Astrocyte (in vitro differentiated cells and primary cell): ENCODE measurements around the gene PTPN11. TPM values are rescaled to one million over a fixed set of nuclear protein-coding genes. Genes with fewer than 3 reads are reported as not detected.

Experiments used
- total RNA-seq: library from RNA; stranded (reverse); gene quantifications from 2 replicates; pipeline ENCODE4 v1.2.1, GENCODE V29; 2021

The PTPN11 gene
- total RNA-seq, 1 donor from 2014 or later: 143 TPM

Other genes starting within 250 kb of the PTPN11 start
- gene HECTD4, start 36.5 kb upstream of the PTPN11 start, total RNA-seq: 38.9 and 40.3 TPM in 2 replicates
- gene RPL6, start 9.3 kb upstream of the PTPN11 start, total RNA-seq: 1,024 and 1,136 TPM in 2 replicates